ENCODE results near the gene SMARCC2.

SMARCC2 gene

GRCh38 chr12:56189099-56189917 lies at the start of gene SMARCC2:
Gene SMARCC2, minus strand, starts transcription at chr12:56189483. Its CDS starts 22 bp downstream, at chr12:56189461.
- peak; percentile 80 for DNase-seq (ENCODE audit: low spot score)

GRCh38 chr12:56237552-56237951 lies 48.3 kb upstream of the SMARCC2 start:
- no peak for DNase-seq (ENCODE audit: low spot score)

- no peak for DNase-seq (ENCODE audit: low spot score)
These were observed 47.7 kb upstream of the SMARCC2 start for GRCh38 chr12:56236985-56237384.

GRCh38 chr12:56236091-56236490 lies 46.8 kb upstream of the SMARCC2 start:
- DNase-seq (ENCODE audit: low spot score): no peak

- no peak for DNase-seq (ENCODE audit: low spot score)
These were observed 45.6 kb upstream of the SMARCC2 start for GRCh38 chr12:56234746-56235436.

GRCh38 chr12:56231184-56231582 lies 41.9 kb upstream of the SMARCC2 start:
- DNase-seq (ENCODE audit: low spot score): no peak

- DNase-seq (ENCODE audit: low spot score): no peak
These were observed 41.3 kb upstream of the SMARCC2 start for GRCh38 chr12:56230432-56231183.

- DNase-seq (ENCODE audit: low spot score): no peak
These were observed 40.7 kb upstream of the SMARCC2 start, which contains the start of gene SLC39A5 for GRCh38 chr12:56229916-56230431. Gene SLC39A5, plus strand, starts transcription at chr12:56230051. Its CDS starts 1,224 bp downstream, at chr12:56231275.

GRCh38 chr12:56229082-56229481 lies 39.8 kb upstream of the SMARCC2 start:
- no peak for DNase-seq (ENCODE audit: low spot score)

- no peak for DNase-seq (ENCODE audit: low spot score)
These were observed 35.7 kb upstream of the SMARCC2 start for GRCh38 chr12:56224954-56225353.

- peak; percentile 96 for DNase-seq (ENCODE audit: low spot score)
These were observed 34.9 kb upstream of the SMARCC2 start, which contains the start of gene NABP2 for GRCh38 chr12:56224102-56224701. Gene NABP2, plus strand, starts transcription at chr12:56224342. Its CDS starts 515 bp downstream, at chr12:56224857.

GRCh38 chr12:56223571-56224101 lies 34.4 kb upstream of the SMARCC2 start:
- DNase-seq (ENCODE audit: low spot score): no peak

GRCh38 chr12:56222531-56222895 lies 33.2 kb upstream of the SMARCC2 start:
- no peak for DNase-seq (ENCODE audit: low spot score)

- peak; percentile 97 for DNase-seq (ENCODE audit: low spot score)
These were observed 32.7 kb upstream of the SMARCC2 start, which contains the start of gene RNF41 for GRCh38 chr12:56221757-56222530. Gene RNF41, minus strand, starts transcription at chr12:56221922. Its CDS starts 7,875 bp downstream, at chr12:56214047.

- DNase-seq (ENCODE audit: low spot score): peak; percentile 46
These were observed 32.0 kb upstream of the SMARCC2 start for GRCh38 chr12:56221232-56221756.

GRCh38 chr12:56220611-56221231 lies 31.4 kb upstream of the SMARCC2 start:
- DNase-seq (ENCODE audit: low spot score): peak; percentile 46

GRCh38 chr12:56219840-56220239 lies 30.6 kb upstream of the SMARCC2 start:
- no peak for DNase-seq (ENCODE audit: low spot score)

- DNase-seq (ENCODE audit: low spot score): no peak
These were observed 27.2 kb upstream of the SMARCC2 start for GRCh38 chr12:56216461-56216860.

- no peak for DNase-seq (ENCODE audit: low spot score)
These were observed 24.6 kb upstream of the SMARCC2 start for GRCh38 chr12:56213878-56214277.

- DNase-seq (ENCODE audit: low spot score): no peak
These were observed 23.1 kb upstream of the SMARCC2 start for GRCh38 chr12:56212361-56212760.
